DND-41 (cell line): ENCODE measurements around the gene MAP2K2.

ENCODE experiments used
- ATAC-seq: fragments of 200-7000 bp; cut with Tn5 transposase; 3 replicates; pipeline ENCODE4 v1.9.1; 2021; ENCODE audit warnings: low read depth; ENCODE audit not compliant: insufficient read depth
- DNase-seq: peaks from one replicate; pipeline ENCODE4 v3.0.0-alpha.2; 2020
- H2AFZ ChIP-seq: 2 replicates; pipeline ENCODE4 v1.6.0; 2012; ENCODE audit warnings: low read depth, low read length
- H3K27ac ChIP-seq: 2 replicates; pipeline ENCODE4 v1.5.1; 2012; ENCODE audit warnings: low read length, inconsistent platforms
- H3K27me3 ChIP-seq: fragments of 200-600 bp; sonication (generic); 2 replicates; pipeline ENCODE4 v1.6.0; 2012; ENCODE audit warnings: low read length, mild to moderate bottlenecking, inconsistent platforms; ENCODE audit not compliant: insufficient read depth, poor library complexity
- H3K36me3 ChIP-seq: 2 replicates; pipeline ENCODE4 v1.5.1; 2012; ENCODE audit warnings: low read length, inconsistent platforms; ENCODE audit not compliant: insufficient read depth
- H3K4me1 ChIP-seq: 2 replicates; pipeline ENCODE4 v1.5.1; 2012; ENCODE audit warnings: mild to moderate bottlenecking, low read length; ENCODE audit not compliant: insufficient read depth
- H3K4me2 ChIP-seq: 2 replicates; pipeline ENCODE4 v1.6.0; 2012; ENCODE audit warnings: mild to moderate bottlenecking, moderate library complexity, low read length, inconsistent platforms; ENCODE audit not compliant: insufficient read depth
- H3K4me3 ChIP-seq, 2 experiments: fragments of 200-600 bp in 1 of 2; shearing (Covaris generic) in 1 of 2; 2 replicates each; pipeline ENCODE4 v1.5.1; 2012 to 2016; ENCODE audit warnings: inconsistent platforms in 2 of 2, low read length in 2 of 2, mild to moderate bottlenecking in 2 of 2, low read depth in 1 of 2, moderate library complexity in 1 of 2
- H3K79me2 ChIP-seq: 2 replicates; pipeline ENCODE4 v1.6.0; 2012; ENCODE audit warnings: low read length, inconsistent platforms; ENCODE audit not compliant: insufficient read depth
- H3K9ac ChIP-seq: 2 replicates; pipeline ENCODE4 v1.6.0; 2012; ENCODE audit warnings: low read depth, mild to moderate bottlenecking, inconsistent platforms, low read length, moderate library complexity
- H3K9me3 ChIP-seq: 2 replicates; pipeline ENCODE4 v1.5.1; 2012; ENCODE audit warnings: low read length, moderate library complexity, mild to moderate bottlenecking, inconsistent platforms; ENCODE audit not compliant: insufficient read depth, severe bottlenecking
- H4K20me1 ChIP-seq: 2 replicates; pipeline ENCODE4 v1.6.0; 2012; ENCODE audit warnings: low read length; ENCODE audit not compliant: insufficient read depth
- EZH2 ChIP-seq: IDR thresholded peaks from 3 replicates; pipeline ENCODE4 v1.6.1; 2012; ENCODE audit warnings: borderline replicate concordance, low read depth, mild to moderate bottlenecking, moderate library complexity, low read length, inconsistent platforms; ENCODE audit not compliant: severe bottlenecking
- TF ChIP-seq, protein P1 (sequence below): IDR thresholded peaks from 2 replicates; pipeline ENCODE4 v1.5.1; 2012; ENCODE audit warnings: borderline replicate concordance, low read length, moderate library complexity, mild to moderate bottlenecking; ENCODE audit not compliant: poor library complexity, severe bottlenecking; ENCODE audit errors: extremely low read depth

The MAP2K2 gene

GRCh38 chr19:4055209-4055552, 68.7 kb downstream of the MAP2K2 start:
- TF ChIP-seq, protein P1, sequence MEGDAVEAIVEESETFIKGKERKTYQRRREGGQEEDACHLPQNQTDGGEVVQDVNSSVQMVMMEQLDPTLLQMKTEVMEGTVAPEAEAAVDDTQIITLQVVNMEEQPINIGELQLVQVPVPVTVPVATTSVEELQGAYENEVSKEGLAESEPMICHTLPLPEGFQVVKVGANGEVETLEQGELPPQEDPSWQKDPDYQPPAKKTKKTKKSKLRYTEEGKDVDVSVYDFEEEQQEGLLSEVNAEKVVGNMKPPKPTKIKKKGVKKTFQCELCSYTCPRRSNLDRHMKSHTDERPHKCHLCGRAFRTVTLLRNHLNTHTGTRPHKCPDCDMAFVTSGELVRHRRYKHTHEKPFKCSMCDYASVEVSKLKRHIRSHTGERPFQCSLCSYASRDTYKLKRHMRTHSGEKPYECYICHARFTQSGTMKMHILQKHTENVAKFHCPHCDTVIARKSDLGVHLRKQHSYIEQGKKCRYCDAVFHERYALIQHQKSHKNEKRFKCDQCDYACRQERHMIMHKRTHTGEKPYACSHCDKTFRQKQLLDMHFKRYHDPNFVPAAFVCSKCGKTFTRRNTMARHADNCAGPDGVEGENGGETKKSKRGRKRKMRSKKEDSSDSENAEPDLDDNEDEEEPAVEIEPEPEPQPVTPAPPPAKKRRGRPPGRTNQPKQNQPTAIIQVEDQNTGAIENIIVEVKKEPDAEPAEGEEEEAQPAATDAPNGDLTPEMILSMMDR = no peak
- TF ChIP-seq EZH2 = no peak
- Histone ChIP-seq H4K20me1 (peaks cover 89% of the 10 kb centered on the region), H3K36me3 (peaks cover 63% of the 10 kb centered on the region), H3K4me1 (no peaks in the 10 kb centered on the region), H3K4me2 (no peak overlapping the region), H3K27ac (no peak overlapping the region), H3K4me3 (no peak overlapping the region), H2AFZ (no peak overlapping the region), H3K27me3 (no peaks in the 10 kb centered on the region), H3K9me3 (no peaks in the 10 kb centered on the region), H3K79me2 (peaks cover 97% of the 10 kb centered on the region), H3K9ac (no peak overlapping the region)
- ATAC-seq = no peak
- no peak for DNase-seq

- H3K9ac ChIP-seq = no peak overlapping the region
- TF ChIP-seq, protein P1 = no peak
- no peak for TF ChIP-seq EZH2
- H3K4me3 ChIP-seq = no peak overlapping the region
- H3K27ac ChIP-seq = no peak overlapping the region
- H3K27me3 ChIP-seq = no peaks in the 10 kb centered on the region
- no peak overlapping the region for H2AFZ ChIP-seq
- H4K20me1 ChIP-seq = peaks cover 88% of the 10 kb centered on the region
- H3K4me2 ChIP-seq = no peak overlapping the region
- no peak for DNase-seq
- H3K79me2 ChIP-seq = peaks cover 97% of the 10 kb centered on the region
- no peaks in the 10 kb centered on the region for H3K9me3 ChIP-seq
- peaks cover 66% of the 10 kb centered on the region for H3K36me3 ChIP-seq
- no peak for ATAC-seq
- no peaks in the 10 kb centered on the region for H3K4me1 ChIP-seq
Measured at GRCh38 chr19:4054441-4055208, 69.3 kb downstream of the MAP2K2 start.

DNA sequence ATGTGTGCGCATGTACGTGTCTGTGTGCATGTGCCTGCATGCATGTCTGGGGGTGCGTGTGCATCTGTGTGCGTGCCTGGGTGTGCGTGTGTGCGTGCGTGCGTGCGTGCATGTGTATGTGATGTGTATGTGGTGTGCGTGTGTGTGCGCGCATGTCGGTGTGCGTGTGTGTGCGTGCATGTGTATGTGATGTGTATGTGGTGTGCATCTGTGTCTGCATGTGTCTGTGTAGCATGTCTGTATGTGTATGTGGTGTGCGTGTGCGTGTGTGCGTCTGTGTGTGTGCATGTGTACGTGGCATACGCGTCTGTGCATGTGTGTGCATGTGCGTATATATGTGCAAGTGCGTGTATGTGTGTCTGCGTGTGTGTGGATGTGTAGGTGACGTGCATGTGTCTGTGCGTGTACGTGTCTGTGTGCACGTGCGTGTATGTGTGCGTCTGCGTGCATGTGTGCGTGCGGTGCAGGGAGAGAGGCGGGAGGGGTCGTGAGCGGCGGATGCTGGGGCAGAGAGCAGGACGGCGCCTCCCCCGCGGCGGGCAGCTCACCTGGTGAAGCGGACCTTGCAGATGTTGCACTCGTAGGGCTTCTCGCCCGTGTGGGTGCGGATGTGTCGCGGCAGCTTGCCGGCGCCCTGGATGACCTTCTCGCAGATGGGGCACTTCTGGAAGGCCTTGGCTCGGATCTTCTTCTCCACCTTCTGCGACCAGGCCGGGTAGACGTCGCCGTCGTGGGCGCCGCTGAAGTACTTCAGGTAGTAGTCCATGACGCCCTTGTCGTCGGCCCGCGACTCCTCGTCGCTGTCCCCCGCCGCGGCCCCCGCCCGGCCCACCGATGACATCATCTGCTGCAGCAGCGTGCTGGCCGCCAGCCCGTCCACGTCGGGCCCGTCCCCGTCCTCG, 70.2 kb downstream of the MAP2K2 start:
- Histone ChIP-seq H3K36me3 (peaks cover 72% of the 10 kb centered on the region), H3K27me3 (no peaks in the 10 kb centered on the region), H3K4me2 (no peak overlapping the region), H3K9me3 (no peaks in the 10 kb centered on the region), H4K20me1 (peaks cover 88% of the 10 kb centered on the region), H3K27ac (no peak overlapping the region), H3K9ac (no peak overlapping the region), H3K79me2 (peaks cover 96% of the 10 kb centered on the region), H2AFZ (no peak overlapping the region), H3K4me3 (no peak overlapping the region), H3K4me1 (no peaks in the 10 kb centered on the region)
- ATAC-seq (no peak), DNase-seq (no peak)
- TF ChIP-seq, protein P1 = no peak
- TF ChIP-seq EZH2 = no peak
